Upper lobe of right lung (tissue), 1 donor: Measurements from ENCODE around the gene SFMBT1. TPM values are rescaled to one million over a fixed set of nuclear protein-coding genes. Genes with fewer than 3 reads are reported as not detected.

ENCODE experiments used
- ATAC-seq: fragments of 200-7000 bp; cut with Tn5 transposase; one replicate; pipeline ENCODE4 v1.9.1; 2020; ENCODE audit warnings: mild to moderate bottlenecking, moderate library complexity
- DNase-seq: peaks from one replicate; pipeline ENCODE4 v3.0.0-alpha.2; 2020
- H3K27ac ChIP-seq: fragments of 200-600 bp; one replicate; pipeline ENCODE4 v1.8.0; 2022
- H3K27me3 ChIP-seq: fragments of 200-600 bp; one replicate; pipeline ENCODE4 v1.8.0; 2022; ENCODE audit warnings: mild to moderate bottlenecking
- H3K36me3 ChIP-seq: fragments of 200-600 bp; one replicate; pipeline ENCODE4 v1.8.0; 2022
- H3K4me1 ChIP-seq: fragments of 200-600 bp; one replicate; pipeline ENCODE4 v1.8.0; 2022
- H3K4me3 ChIP-seq: fragments of 200-600 bp; one replicate; pipeline ENCODE4 v1.8.0; 2022; ENCODE audit warnings: mild to moderate bottlenecking
- H3K9me3 ChIP-seq: fragments of 200-600 bp; one replicate; pipeline ENCODE4 v1.8.0; 2022
- intact Hi-C: fragments of 100-400 bp; cut with DNase I; formaldehyde crosslinking; loops from one replicate; pipeline ENCODE4 v1.11.0; 2022
- total RNA-seq: library from RNA; stranded (reverse); fragmentation: NEBNext Ultra II Directional; extraction: Animal tissue kit (Norgen Biotek cat#: 25700); gene quantifications from one replicate; pipeline ENCODE4 v1.2.1, GENCODE V29; 2021
- TF ChIP-seq, protein P1 (sequence below): fragments of 200-600 bp; IDR thresholded peaks from one replicate; pipeline ENCODE4 v1.8.0; 2022; ENCODE audit warnings: antibody characterized with exemption
- donor health status: DM: no; HTN: yes; CAD: no; lungs with severe emphysema.

SFMBT1 gene
- total RNA-seq, 1 donor from 2014 or later: 17.2 TPM

GRCh38 chr3:52990637-52991036 is 55.2 kb downstream of the SFMBT1 start:
- H3K27me3 ChIP-seq: no peaks in the 10 kb centered on the region
- DNase-seq (no peak), ATAC-seq (no peak)
- intact Hi-C loops: loop anchor here (5.0 kb wide), 1 partner anchor 253 kb away; no protein-coding TSS in a partner anchor
- TF ChIP-seq, protein P1, sequence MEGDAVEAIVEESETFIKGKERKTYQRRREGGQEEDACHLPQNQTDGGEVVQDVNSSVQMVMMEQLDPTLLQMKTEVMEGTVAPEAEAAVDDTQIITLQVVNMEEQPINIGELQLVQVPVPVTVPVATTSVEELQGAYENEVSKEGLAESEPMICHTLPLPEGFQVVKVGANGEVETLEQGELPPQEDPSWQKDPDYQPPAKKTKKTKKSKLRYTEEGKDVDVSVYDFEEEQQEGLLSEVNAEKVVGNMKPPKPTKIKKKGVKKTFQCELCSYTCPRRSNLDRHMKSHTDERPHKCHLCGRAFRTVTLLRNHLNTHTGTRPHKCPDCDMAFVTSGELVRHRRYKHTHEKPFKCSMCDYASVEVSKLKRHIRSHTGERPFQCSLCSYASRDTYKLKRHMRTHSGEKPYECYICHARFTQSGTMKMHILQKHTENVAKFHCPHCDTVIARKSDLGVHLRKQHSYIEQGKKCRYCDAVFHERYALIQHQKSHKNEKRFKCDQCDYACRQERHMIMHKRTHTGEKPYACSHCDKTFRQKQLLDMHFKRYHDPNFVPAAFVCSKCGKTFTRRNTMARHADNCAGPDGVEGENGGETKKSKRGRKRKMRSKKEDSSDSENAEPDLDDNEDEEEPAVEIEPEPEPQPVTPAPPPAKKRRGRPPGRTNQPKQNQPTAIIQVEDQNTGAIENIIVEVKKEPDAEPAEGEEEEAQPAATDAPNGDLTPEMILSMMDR: no peak
- H3K27ac ChIP-seq: no peak overlapping the region
- no peaks in the 10 kb centered on the region for H3K36me3 ChIP-seq
- no peak overlapping the region for H3K4me3 ChIP-seq
- H3K4me1 ChIP-seq: peaks cover 3% of the 10 kb centered on the region
- H3K9me3 ChIP-seq: no peaks in the 10 kb centered on the region

GRCh38 chr3:52986938-52987337 is 58.9 kb downstream of the SFMBT1 start:
- Histone ChIP-seq H3K4me3 (no peak overlapping the region), H3K4me1 (peaks cover 3% of the 10 kb centered on the region), H3K27ac (no peak overlapping the region), H3K27me3 (no peaks in the 10 kb centered on the region), H3K9me3 (no peaks in the 10 kb centered on the region), H3K36me3 (no peaks in the 10 kb centered on the region)
- no peak for ATAC-seq
- no peak for DNase-seq
- TF ChIP-seq, protein P1: peak; percentile 16
- intact Hi-C loops: no loop called here

DNA sequence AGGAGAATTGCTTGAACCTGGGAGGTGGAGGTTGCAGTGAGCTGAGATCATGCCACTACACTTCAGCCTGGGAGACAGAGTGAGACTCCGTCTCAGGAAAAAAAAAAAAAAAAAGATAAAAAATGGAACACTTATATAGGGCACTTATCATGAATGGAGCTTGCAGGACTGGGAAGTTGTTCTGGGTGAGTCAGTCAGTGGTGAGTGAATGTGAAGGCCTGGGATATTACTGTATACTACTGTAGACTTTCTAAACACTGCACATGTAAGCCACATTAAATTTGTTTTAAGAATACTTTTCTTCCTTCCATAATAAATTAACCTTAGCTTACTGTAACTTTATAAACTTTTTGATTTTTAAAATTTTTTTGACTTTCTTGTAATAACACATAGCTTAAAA is 59.8 kb downstream of the SFMBT1 start:
- TF ChIP-seq, protein P1: no peak
- no peak for DNase-seq
- no peak for ATAC-seq
- no peaks in the 10 kb centered on the region for H3K36me3 ChIP-seq
- H3K27ac ChIP-seq: no peak overlapping the region
- intact Hi-C loops: no loop called here
- no peaks in the 10 kb centered on the region for H3K9me3 ChIP-seq
- peaks cover 3% of the 10 kb centered on the region for H3K4me1 ChIP-seq
- H3K4me3 ChIP-seq: no peak overlapping the region
- no peaks in the 10 kb centered on the region for H3K27me3 ChIP-seq

GRCh38 chr3:52983828-52984227 is 62.0 kb downstream of the SFMBT1 start:
- H3K27me3 ChIP-seq: no peaks in the 10 kb centered on the region
- intact Hi-C loops: no loop called here
- DNase-seq: no peak
- no peaks in the 10 kb centered on the region for H3K4me1 ChIP-seq
- ATAC-seq: peak; percentile 54
- no peaks in the 10 kb centered on the region for H3K9me3 ChIP-seq
- H3K36me3 ChIP-seq: no peaks in the 10 kb centered on the region
- no peak overlapping the region for H3K4me3 ChIP-seq
- TF ChIP-seq, protein P1: no peak
- no peak overlapping the region for H3K27ac ChIP-seq

GRCh38 chr3:52983336-52983807 is 62.5 kb downstream of the SFMBT1 start:
- H3K27ac ChIP-seq: no peak overlapping the region
- DNase-seq: no peak

More at GRCh38 chr3:52983336-52983807, 62.5 kb downstream of the SFMBT1 start:
- Histone ChIP-seq H3K9me3 (no peaks in the 10 kb centered on the region), H3K36me3 (no peaks in the 10 kb centered on the region), H3K4me1 (no peaks in the 10 kb centered on the region), H3K4me3 (no peak overlapping the region), H3K27me3 (no peaks in the 10 kb centered on the region)
- intact Hi-C loops: no loop called here
- peak; percentile 67 for ATAC-seq
- TF ChIP-seq, protein P1: no peak
